GM12872 (cell line): ENCODE measurements around the gene TIMM10.

Experiments used
- CTCF ChIP-seq: IDR thresholded peaks from 3 replicates; pipeline ENCODE4 v1.5.1; 2011; ENCODE audit warnings: low read depth, mild to moderate bottlenecking, low read length, moderate library complexity; ENCODE audit not compliant: insufficient read depth

TIMM10 gene

GRCh38 chr11:57496109-57496820, 34.3 kb downstream of the TIMM10 start:
- no peak for TF ChIP-seq CTCF

GRCh38 chr11:57493507-57494503, 36.7 kb downstream of the TIMM10 start:
- TF ChIP-seq CTCF: peak; percentile 96

GRCh38 chr11:57491371-57492061, 39.0 kb downstream of the TIMM10 start:
- peak; percentile 87 for TF ChIP-seq CTCF

GRCh38 chr11:57490456-57491248, 39.9 kb downstream of the TIMM10 start:
- no peak for TF ChIP-seq CTCF

GRCh38 chr11:57487920-57488659, 42.5 kb downstream of the TIMM10 start:
- TF ChIP-seq CTCF: no peak

- TF ChIP-seq CTCF: no peak
Observed at GRCh38 chr11:57487021-57487778, 43.4 kb downstream of the TIMM10 start.
